GM12878 (cell line): Measurements from ENCODE around the gene COL23A1. TPM values are rescaled to one million over a fixed set of nuclear protein-coding genes. Genes with fewer than 3 reads are reported as not detected.

ENCODE experiments used
- ATAC-seq: fragments of 200-7000 bp; cut with Tn5 transposase; 3 replicates; pipeline ENCODE4 v1.9.1; 2020; ENCODE audit warnings: mild to moderate bottlenecking, moderate library complexity
- BruUV-seq: library from RNA; stranded (reverse); fragments of 400-500 nt; replicated peaks from 2 replicates; lab custom pipeline; 2021; lab: Mats Ljungman, UMichigan
- CTCF ChIA-PET: fragments of 300-600 bp; sonication (Branson Sonifier 250); formaldehyde crosslinking; extraction: SDS; loops from one replicate; lab custom pipeline; 2021; ENCODE audit warnings: inconsistent platforms; lab: Yijun Ruan, JAX
- POLR2A ChIA-PET: fragments of 350-600 bp; formaldehyde crosslinking; extraction: SDS; loops from one replicate; lab custom pipeline; 2021; ENCODE audit warnings: inconsistent platforms; lab: Charles Lee
- RAD21 ChIA-PET: fragments of 300-600 bp; sonication (Branson Sonifier 250); formaldehyde crosslinking; loops from one replicate; lab custom pipeline; 2023; ENCODE audit warnings: antibody characterized with exemption; ENCODE audit not compliant: unreplicated experiment; lab: Charles Lee
- SMC1A ChIA-PET: fragments of 300-600 bp; sonication (Branson Sonifier 250); formaldehyde crosslinking; loops from one replicate; lab custom pipeline; 2023; ENCODE audit not compliant: unreplicated experiment, uncharacterized antibody; lab: Charles Lee
- DNase-seq: peaks from one replicate; pipeline ENCODE4 v3.0.0-alpha.2; 2011; ENCODE audit warnings: low read depth, low spot score
- FAIRE-seq: peaks from 3 replicates; lab custom pipeline; 2011; peaks lifted over from hg19 to GRCh38; lab: Jason Lieb, UNC
- H2AFZ ChIP-seq: 2 replicates; pipeline ENCODE4 v1.6.0; 2011; ENCODE audit warnings: low read depth, low read length, control low read depth; ENCODE audit not compliant: control insufficient read depth
- H3K27ac ChIP-seq: 2 replicates; pipeline ENCODE4 v1.5.1; 2011; ENCODE audit warnings: control low read depth; ENCODE audit not compliant: control insufficient read depth, insufficient read depth
- H3K27me3 ChIP-seq, 2 experiments: replicated peaks in 1 of 2; 2 replicates each; pipeline versions ENCODE4 v1.6.0 to v1.6.1; 2011; ENCODE audit warnings: low read length in 1 of 2; ENCODE audit not compliant: control insufficient read depth in 2 of 2, insufficient read depth in 2 of 2
- H3K36me3 ChIP-seq, 2 experiments: 2 replicates each; pipeline ENCODE4 v1.5.1; 2011; ENCODE audit warnings: low read length in 1 of 2; ENCODE audit not compliant: control insufficient read depth in 2 of 2, insufficient read depth in 2 of 2
- H3K4me1 ChIP-seq: 2 replicates; pipeline ENCODE4 v1.6.1; 2011; ENCODE audit warnings: mild to moderate bottlenecking, low read length, moderate library complexity, mixed read lengths; ENCODE audit not compliant: control insufficient read depth, insufficient read depth
- H3K4me2 ChIP-seq: 2 replicates; pipeline ENCODE4 v1.6.0; 2011; ENCODE audit warnings: control low read depth; ENCODE audit not compliant: control insufficient read depth, insufficient read depth
- H3K4me3 ChIP-seq: fragments of 200-600 bp; sonication (generic); 2 replicates; pipeline ENCODE4 v1.5.1; 2016
- H3K79me2 ChIP-seq: 2 replicates; pipeline ENCODE4 v1.6.0; 2011; ENCODE audit warnings: low read length; ENCODE audit not compliant: control insufficient read depth, insufficient read depth
- H3K9ac ChIP-seq: 2 replicates; pipeline ENCODE4 v1.8.0; 2011; ENCODE audit warnings: low read length, control low read depth, mixed read lengths; ENCODE audit not compliant: control insufficient read depth, insufficient read depth
- H3K9me3 ChIP-seq: replicated peaks from 3 replicates; pipeline ENCODE4 v1.5.1; 2011; ENCODE audit warnings: mild to moderate bottlenecking, low read length; ENCODE audit not compliant: control insufficient read depth, insufficient read depth
- H4K20me1 ChIP-seq: 2 replicates; pipeline ENCODE4 v1.6.0; 2011; ENCODE audit not compliant: control insufficient read depth, insufficient read depth
- BCL3 ChIP-seq: IDR thresholded peaks from 2 replicates; pipeline ENCODE4 v1.6.1; 2011; ENCODE audit warnings: borderline replicate concordance, low read depth, mild to moderate bottlenecking, moderate library complexity, low read length; ENCODE audit not compliant: insufficient read depth, poor library complexity, severe bottlenecking
- CHD1 ChIP-seq: IDR thresholded peaks from 2 replicates; pipeline ENCODE4 v1.6.1; 2012; ENCODE audit warnings: low read depth, low read length, improper control_type of control experiment
- CHD2 ChIP-seq: IDR thresholded peaks from 2 replicates; pipeline ENCODE4 v1.6.1; 2011; ENCODE audit warnings: low read depth, low read length, improper control_type of control experiment, borderline replicate concordance
- CTCF ChIP-seq, 3 experiments: IDR thresholded peaks in 2 of 3; conservative IDR thresholded peaks in 1 of 3; 2 replicates each; pipeline ENCODE4 v1.5.1; 2011; ENCODE audit warnings: low read depth in 3 of 3, low read length in 3 of 3, mild to moderate bottlenecking in 3 of 3, control low read depth in 2 of 3, moderate library complexity in 2 of 3, inconsistent platforms in 1 of 3, mixed read lengths in 1 of 3; ENCODE audit not compliant: control insufficient read depth in 2 of 3, insufficient read depth in 1 of 3; ENCODE audit errors: extremely low read depth in 1 of 3
- MYC ChIP-seq: IDR thresholded peaks from 2 replicates; pipeline ENCODE4 v1.6.1; 2011; ENCODE audit warnings: mild to moderate bottlenecking, low read length, moderate library complexity, inconsistent platforms; ENCODE audit not compliant: insufficient read depth, insufficient replicate concordance, insufficient read length, severe bottlenecking
- NR2C1 ChIP-seq: fragments of 450-650 bp; IDR thresholded peaks from 2 replicates; pipeline ENCODE4 v1.6.1; 2017; ENCODE audit warnings: antibody characterized with exemption, mild to moderate bottlenecking, moderate library complexity
- RAD21 ChIP-seq: IDR thresholded peaks from 2 replicates; pipeline ENCODE4 v1.6.1; 2011; ENCODE audit warnings: mild to moderate bottlenecking, low read depth, low read length, moderate library complexity; ENCODE audit not compliant: insufficient read depth
- ZNF207 ChIP-seq: fragments of 450-650 bp; IDR thresholded peaks from 2 replicates; pipeline ENCODE4 v1.6.1; 2014; ENCODE audit warnings: antibody characterized with exemption, mild to moderate bottlenecking, borderline replicate concordance
- ZSCAN29 ChIP-seq: fragments of 450-650 bp; IDR thresholded peaks from 2 replicates; pipeline ENCODE4 v1.6.1; 2017; ENCODE audit warnings: mild to moderate bottlenecking, moderate library complexity
- WGBS: methylation state at CpG from one replicate; pipeline ENCODE4 v1.1.6; 2016; ENCODE audit warnings: low lambda C conversion rate; ENCODE audit not compliant: insufficient replicate concordance, insufficient coverage; ENCODE audit errors: missing lambda C conversion rate; 5-methylcytosine and 5-hydroxymethylcytosine counted together
- in situ Hi-C: fragments of 300-500 bp; cut with MboI; formaldehyde crosslinking; loops from 9 replicates; pipeline ENCODE4 v1.14.3; 2018; ENCODE audit warnings: mixed read lengths
- intact Hi-C: fragments of 100-400 bp; cut with micrococcal nuclease; formaldehyde crosslinking; loops from one replicate; pipeline ENCODE4 v1.14.2; 2022; ENCODE audit not compliant: unreplicated experiment
- polyA plus RNA-seq, 11 experiments: library from polyadenylated mRNA; depleted of rRNA in 4 of 11; unstranded in 6 of 11; stranded (reverse) in 5 of 11; fragments of >200 nt; fragmentation: Nextera tagmentation in 4 of 11; fragmentation: Illumina TruSeq in 1 of 11; extraction: Ambion mirVana in 4 of 11; extraction: Trizol in 1 of 11; gene quantifications; 1 replicate in 1 of 11; 2 replicates in 10 of 11; pipeline versions ENCODE4 v1.2.1 to v1.2.3, GENCODE V29; 2011 to 2016; ENCODE audit warnings: inconsistent platforms in 2 of 11, missing spikeins in 2 of 11, low read depth in 1 of 11
- total RNA-seq, 4 experiments: library from RNA; depleted of rRNA in 3 of 4; stranded (reverse); fragments of >200 nt in 3 of 4; fragmentation: Illumina TruSeq in 1 of 4; extraction: Trizol in 1 of 4; gene quantifications; 2 replicates each; pipeline versions ENCODE4 v1.2.1 to v1.2.3, GENCODE V29; 2013 to 2021
- TF ChIP-seq, protein P1 (sequence below): IDR thresholded peaks from 2 replicates; pipeline ENCODE4 v1.6.1; 2012; ENCODE audit warnings: low read length, inconsistent platforms
- TF ChIP-seq, protein P2 (sequence below): IDR thresholded peaks from 2 replicates; pipeline ENCODE4 v1.6.1; 2012; ENCODE audit warnings: low read depth, low read length, improper control_type of control experiment
- TF ChIP-seq, protein P3 (sequence below): fragments of 450-650 bp; IDR thresholded peaks from 2 replicates; pipeline ENCODE4 v1.6.1; 2017; ENCODE audit warnings: mild to moderate bottlenecking, moderate library complexity

The COL23A1 gene
- total and polyA plus RNA-seq, 10 of the 15 experiments (the other 5 are each of a cell fraction or from before 2014, with no cell fraction given), result 0.03 to 0.83 (median 0.09) TPM; not detected in 5

DNA sequence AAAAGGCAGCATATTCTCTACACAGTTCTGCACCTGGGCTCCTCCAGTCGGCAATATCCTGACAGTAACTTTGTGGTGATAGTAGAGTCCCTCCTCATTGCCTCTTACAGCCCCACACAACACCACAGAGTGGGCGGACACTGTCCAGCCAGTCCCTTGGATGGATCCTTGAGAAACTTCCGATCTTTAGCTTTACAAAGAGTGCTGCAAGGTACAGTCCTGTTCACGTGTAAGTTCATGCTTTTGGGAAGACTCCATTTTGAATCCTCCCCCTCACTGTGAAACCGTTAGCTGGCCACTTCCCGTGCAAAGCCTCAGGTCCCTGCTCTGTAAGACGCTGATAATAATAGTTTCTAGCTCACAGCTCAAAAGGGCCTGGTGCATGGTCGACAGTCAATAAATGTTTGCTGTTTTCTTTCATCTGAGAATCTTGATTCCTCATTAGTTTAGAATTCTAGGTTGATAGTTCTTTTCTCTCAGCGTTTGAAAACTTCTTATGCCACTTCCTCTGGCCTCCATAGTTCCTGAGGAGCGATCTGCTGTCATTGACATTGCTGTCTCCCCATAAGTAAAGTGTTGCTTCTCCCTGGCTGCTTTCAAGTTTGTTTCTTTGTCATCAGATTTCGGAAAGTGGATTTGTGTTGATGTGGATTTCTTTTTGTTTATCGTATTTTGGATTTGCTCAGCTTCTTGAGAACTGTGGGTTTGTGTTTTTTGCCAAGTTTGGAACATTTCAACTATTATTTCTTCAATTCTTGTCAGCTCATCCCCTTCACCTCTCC, 82.9 kb downstream of the COL23A1 start:
- DNase-seq, result no peak
- no TSS peak for BruUV-seq
- in situ Hi-C loops, result no loop called here
- SMC1A ChIA-PET, result no interaction called here
- Histone ChIP-seq H3K4me1 (no peaks in the 10 kb centered on the region), H3K79me2 (no peaks in the 10 kb centered on the region), H3K27me3 (no peaks in the 10 kb centered on the region), H3K9ac (no peak overlapping the region), H3K4me3 (no peak overlapping the region), H2AFZ (no peak overlapping the region), H3K9me3 (no peaks in the 10 kb centered on the region; the same call in 2 of the 3 replicates), H3K36me3 (no peaks in the 10 kb centered on the region), H3K27ac (no peak overlapping the region), H3K4me2 (no peak overlapping the region), H4K20me1 (no peaks in the 10 kb centered on the region)
- CTCF ChIA-PET, result interaction anchor here (0.9 kb wide), 1 partner anchor 14 kb away, joined by 3 read pairs; no protein-coding TSS in a partner anchor
- ATAC-seq, result no peak
- intact Hi-C loops, result no loop called here
- POLR2A ChIA-PET, result no interaction called here
- RAD21 ChIA-PET, result no interaction called here
- WGBS, result 34% methylated on average over 12 of the region's 12 CpGs
- no peak for FAIRE-seq
- TF ChIP-seq NR2C1, result no peak
- no peak for TF ChIP-seq ZSCAN29
- no peak for TF ChIP-seq RAD21
- TF ChIP-seq CTCF (IDR thresholded peaks at IDR 0.05 in 2 of 3, conservative IDR thresholded peaks at IDR 0.05 in 1 of 3; ENCODE audit: control insufficient read depth in 2 of 3, extremely low read depth in 1 of 3, insufficient read depth in 1 of 3, low read depth in 3 of 3, low read length in 3 of 3), result no peak
- TF ChIP-seq, protein P1, sequence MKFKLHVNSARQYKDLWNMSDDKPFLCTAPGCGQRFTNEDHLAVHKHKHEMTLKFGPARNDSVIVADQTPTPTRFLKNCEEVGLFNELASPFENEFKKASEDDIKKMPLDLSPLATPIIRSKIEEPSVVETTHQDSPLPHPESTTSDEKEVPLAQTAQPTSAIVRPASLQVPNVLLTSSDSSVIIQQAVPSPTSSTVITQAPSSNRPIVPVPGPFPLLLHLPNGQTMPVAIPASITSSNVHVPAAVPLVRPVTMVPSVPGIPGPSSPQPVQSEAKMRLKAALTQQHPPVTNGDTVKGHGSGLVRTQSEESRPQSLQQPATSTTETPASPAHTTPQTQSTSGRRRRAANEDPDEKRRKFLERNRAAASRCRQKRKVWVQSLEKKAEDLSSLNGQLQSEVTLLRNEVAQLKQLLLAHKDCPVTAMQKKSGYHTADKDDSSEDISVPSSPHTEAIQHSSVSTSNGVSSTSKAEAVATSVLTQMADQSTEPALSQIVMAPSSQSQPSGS, result no peak
- TF ChIP-seq MYC, result no peak
- no peak for TF ChIP-seq BCL3
- no peak for TF ChIP-seq ZNF207
- TF ChIP-seq CHD1, result no peak
- TF ChIP-seq, protein P2, sequence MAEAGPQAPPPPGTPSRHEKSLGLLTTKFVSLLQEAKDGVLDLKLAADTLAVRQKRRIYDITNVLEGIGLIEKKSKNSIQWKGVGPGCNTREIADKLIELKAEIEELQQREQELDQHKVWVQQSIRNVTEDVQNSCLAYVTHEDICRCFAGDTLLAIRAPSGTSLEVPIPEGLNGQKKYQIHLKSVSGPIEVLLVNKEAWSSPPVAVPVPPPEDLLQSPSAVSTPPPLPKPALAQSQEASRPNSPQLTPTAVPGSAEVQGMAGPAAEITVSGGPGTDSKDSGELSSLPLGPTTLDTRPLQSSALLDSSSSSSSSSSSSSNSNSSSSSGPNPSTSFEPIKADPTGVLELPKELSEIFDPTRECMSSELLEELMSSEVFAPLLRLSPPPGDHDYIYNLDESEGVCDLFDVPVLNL, result no peak
- TF ChIP-seq, protein P3, sequence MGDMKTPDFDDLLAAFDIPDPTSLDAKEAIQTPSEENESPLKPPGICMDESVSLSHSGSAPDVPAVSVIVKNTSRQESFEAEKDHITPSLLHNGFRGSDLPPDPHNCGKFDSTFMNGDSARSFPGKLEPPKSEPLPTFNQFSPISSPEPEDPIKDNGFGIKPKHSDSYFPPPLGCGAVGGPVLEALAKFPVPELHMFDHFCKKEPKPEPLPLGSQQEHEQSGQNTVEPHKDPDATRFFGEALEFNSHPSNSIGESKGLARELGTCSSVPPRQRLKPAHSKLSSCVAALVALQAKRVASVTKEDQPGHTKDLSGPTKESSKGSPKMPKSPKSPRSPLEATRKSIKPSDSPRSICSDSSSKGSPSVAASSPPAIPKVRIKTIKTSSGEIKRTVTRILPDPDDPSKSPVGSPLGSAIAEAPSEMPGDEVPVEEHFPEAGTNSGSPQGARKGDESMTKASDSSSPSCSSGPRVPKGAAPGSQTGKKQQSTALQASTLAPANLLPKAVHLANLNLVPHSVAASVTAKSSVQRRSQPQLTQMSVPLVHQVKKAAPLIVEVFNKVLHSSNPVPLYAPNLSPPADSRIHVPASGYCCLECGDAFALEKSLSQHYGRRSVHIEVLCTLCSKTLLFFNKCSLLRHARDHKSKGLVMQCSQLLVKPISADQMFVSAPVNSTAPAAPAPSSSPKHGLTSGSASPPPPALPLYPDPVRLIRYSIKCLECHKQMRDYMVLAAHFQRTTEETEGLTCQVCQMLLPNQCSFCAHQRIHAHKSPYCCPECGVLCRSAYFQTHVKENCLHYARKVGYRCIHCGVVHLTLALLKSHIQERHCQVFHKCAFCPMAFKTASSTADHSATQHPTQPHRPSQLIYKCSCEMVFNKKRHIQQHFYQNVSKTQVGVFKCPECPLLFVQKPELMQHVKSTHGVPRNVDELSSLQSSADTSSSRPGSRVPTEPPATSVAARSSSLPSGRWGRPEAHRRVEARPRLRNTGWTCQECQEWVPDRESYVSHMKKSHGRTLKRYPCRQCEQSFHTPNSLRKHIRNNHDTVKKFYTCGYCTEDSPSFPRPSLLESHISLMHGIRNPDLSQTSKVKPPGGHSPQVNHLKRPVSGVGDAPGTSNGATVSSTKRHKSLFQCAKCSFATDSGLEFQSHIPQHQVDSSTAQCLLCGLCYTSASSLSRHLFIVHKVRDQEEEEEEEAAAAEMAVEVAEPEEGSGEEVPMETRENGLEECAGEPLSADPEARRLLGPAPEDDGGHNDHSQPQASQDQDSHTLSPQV, result no peak
- TF ChIP-seq CHD2, result no peak
